D341Med (cell line): ENCODE results near the gene SETX.

ENCODE experiments used
- DNase-seq: peaks from one replicate; pipeline ENCODE4 v3.0.0; 2012; ENCODE audit warnings: low spot score

SETX gene

GRCh38 chr9:132216861-132217619 lies 137.7 kb downstream of the SETX start:
- no peak for DNase-seq

GRCh38 chr9:132214027-132214622 lies 140.7 kb downstream of the SETX start:
- DNase-seq: no peak

- no peak for DNase-seq
These were observed 143.2 kb downstream of the SETX start for GRCh38 chr9:132211570-132211969.
